Cardiac fibroblast (primary cell): ENCODE measurements around the gene SLC43A1.

Experiments
- DNase-seq, 2 donors: peaks; one replicate each; pipeline versions ENCODE4 v3.0.0 to v3.0.0-alpha.2; 2010; ENCODE audit warnings: low read depth in 2 of 2
- H3K4me3 ChIP-seq, 2 donors: replicated peaks in 1 of 2; 1 replicate in 1 of 2; 2 replicates in 1 of 2; pipeline ENCODE4 v1.5.1; 2011; ENCODE audit warnings: low read depth in 2 of 2, low read length in 2 of 2, mild to moderate bottlenecking in 2 of 2, moderate library complexity in 1 of 2
- CTCF ChIP-seq: IDR thresholded peaks from one replicate; pipeline ENCODE4 v1.5.1; 2011; ENCODE audit warnings: low read depth, mild to moderate bottlenecking, low read length, inconsistent platforms

The SLC43A1 gene

GRCh38 chr11:57504511-57504910, 11.0 kb downstream of the SLC43A1 start:
- H3K4me3 ChIP-seq, result no peak overlapping the region
- no peak for TF ChIP-seq CTCF
- DNase-seq, result no peak

DNA sequence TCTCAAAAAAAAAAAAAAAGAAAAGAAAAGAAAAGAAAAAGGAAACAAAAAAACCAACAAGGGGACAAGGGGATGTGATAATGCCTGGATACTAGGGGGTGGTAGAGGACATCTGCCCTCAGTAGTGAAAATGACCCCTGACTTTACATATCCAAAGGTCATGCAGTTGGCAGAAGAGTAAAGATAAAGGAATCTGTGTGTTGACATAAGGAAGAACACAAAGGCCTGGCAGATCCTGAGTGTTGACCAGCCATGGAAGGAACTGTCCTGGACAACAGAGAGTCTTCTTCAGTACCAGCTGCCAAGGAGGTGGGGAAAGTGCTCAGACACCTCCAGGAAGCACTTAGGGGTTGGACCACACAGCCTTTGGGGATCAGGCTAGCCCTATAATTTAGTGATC, 12.6 kb downstream of the SLC43A1 start:
- no peak overlapping the region for H3K4me3 ChIP-seq
- TF ChIP-seq CTCF, result no peak
- no peak for DNase-seq

GRCh38 chr11:57502376-57502775, 13.1 kb downstream of the SLC43A1 start:
- no peak for DNase-seq
- TF ChIP-seq CTCF, result no peak
- H3K4me3 ChIP-seq, result no peak overlapping the region

- H3K4me3 ChIP-seq, result no peak overlapping the region
- no peak for TF ChIP-seq CTCF
- peak in 1 of 2 donors; percentile 24 for DNase-seq
Measured at GRCh38 chr11:57501953-57502352, 13.5 kb downstream of the SLC43A1 start.

GRCh38 chr11:57500926-57501325, 14.6 kb downstream of the SLC43A1 start:
- H3K4me3 ChIP-seq, result no peak overlapping the region
- no peak for TF ChIP-seq CTCF
- no peak for DNase-seq

DNA sequence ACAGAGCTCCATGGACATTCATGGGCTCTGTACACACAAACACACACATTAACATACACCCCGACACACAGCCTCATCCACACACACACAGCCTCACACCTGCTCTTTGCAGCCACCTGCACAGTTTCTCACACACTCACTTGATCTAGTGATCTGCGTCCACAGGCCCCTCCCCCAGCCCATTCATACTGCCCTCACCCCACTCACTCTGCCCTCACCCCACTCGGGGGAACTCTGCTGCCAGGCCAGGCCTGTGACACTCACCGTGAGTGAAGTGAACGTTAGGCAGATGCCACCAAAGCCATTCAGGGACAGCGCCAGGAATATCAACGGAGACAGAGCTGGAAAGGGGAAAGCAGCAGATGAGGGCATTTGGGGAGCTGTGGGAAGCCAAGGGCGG, 15.0 kb downstream of the SLC43A1 start:
- no peak for TF ChIP-seq CTCF
- no peak overlapping the region for H3K4me3 ChIP-seq

DNA sequence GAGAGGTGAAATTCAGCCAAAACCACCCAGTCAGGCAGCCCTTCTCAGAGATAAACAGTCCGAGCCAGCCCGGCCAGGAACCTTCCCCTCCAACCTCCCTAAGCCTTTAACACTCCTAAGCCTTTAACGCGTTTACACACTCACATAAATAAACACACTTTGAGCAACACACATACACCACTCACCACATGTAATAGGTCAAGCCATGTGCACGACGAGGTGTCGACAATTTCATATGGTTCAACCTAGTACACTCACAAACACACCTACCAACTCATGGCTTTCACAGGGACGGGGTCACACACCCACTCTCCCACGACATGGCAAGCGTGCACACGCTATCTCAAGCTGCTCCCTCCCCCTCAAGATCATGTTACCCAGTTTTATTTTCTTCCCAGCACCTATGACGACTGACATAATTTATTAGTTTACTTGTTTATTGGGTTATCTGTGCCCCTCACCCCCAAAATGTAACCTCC, 15.5 kb downstream of the SLC43A1 start:
- no peak for DNase-seq
- peak overlapping the region in 1 of 2 donors; percentile 43 for H3K4me3 ChIP-seq
- no peak for TF ChIP-seq CTCF

More for the DNA sequence above, 15.0 kb downstream of the SLC43A1 start:
- DNase-seq, result no peak
